ENCODE data around the gene AIFM3. TPM values are rescaled to one million over a fixed set of nuclear protein-coding genes. Genes with fewer than 3 reads are reported as not detected.

AIFM3 gene
- total RNA-seq, 1 experiment from 2014 or later, result 9.7 TPM

DNA sequence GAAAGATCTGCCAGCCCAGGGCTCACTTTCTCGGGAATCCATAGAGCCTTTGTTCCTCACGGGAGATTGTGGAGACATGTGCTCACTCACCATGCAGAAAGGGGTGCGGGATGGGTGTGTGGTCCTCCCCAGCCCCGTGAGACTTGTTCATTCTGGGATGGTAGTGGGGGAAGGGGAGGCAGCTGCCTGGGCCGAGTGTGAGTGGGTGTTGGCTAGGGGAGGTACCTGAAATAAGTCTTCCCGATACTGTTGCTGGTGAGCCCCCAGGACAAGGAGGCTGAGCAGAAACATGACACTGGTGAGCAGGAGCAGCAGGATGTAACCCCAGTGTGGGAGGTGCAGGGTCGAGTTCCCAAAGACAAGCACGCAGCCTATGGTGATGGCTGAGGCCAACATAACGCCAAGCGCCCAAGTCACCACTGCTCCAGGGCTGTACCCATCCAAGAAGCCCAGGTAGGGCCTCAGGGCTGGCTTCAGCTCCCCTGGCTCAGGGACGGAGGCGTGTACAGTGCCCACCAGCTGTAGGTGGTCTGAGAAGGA, 62.5 kb downstream of the AIFM3 start:
- H3K9me2 ChIP-seq (ENCODE audit: insufficient read depth), result no peaks in the 10 kb centered on the region
- H3K27ac ChIP-seq (ENCODE audit: low read depth, low read length), result no peak overlapping the region
- H3K36me3 ChIP-seq (ENCODE audit: control insufficient read depth in 1 of 2, insufficient read depth in 2 of 2, low read length in 2 of 2), result no peaks in the 10 kb centered on the region
- ChIA-PET RAD21 (ENCODE audit: low non-redundant PET in 1 of 2, low total read pairs in 2 of 2, uncharacterized antibody in 2 of 2, unreplicated experiment in 2 of 2) (no interaction called here), POLR2A (no interaction called here), CTCF (no interaction called here)
- DNase-seq (ENCODE audit: low read depth, low spot score) (no peak), ATAC-seq (no peak)
- H2AFZ ChIP-seq (ENCODE audit: low read depth, low read length, poor library complexity, severe bottlenecking), result no peak overlapping the region
- H3K27me3 ChIP-seq (ENCODE audit: insufficient read depth, low read length), result no peaks in the 10 kb centered on the region
- H3K4me2 ChIP-seq (ENCODE audit: low read length), result no peak overlapping the region
- H3K9me3 ChIP-seq (ENCODE audit: control insufficient read depth in 1 of 2, insufficient read depth in 1 of 2, low read depth in 1 of 2, low read length in 2 of 2), result no peaks in the 10 kb centered on the region
- TF ChIP-seq CEBPB (IDR thresholded peaks at IDR 0.05; ENCODE audit: low read depth) (no peak), FOSL1 (IDR thresholded peaks at IDR 0.05; ENCODE audit: low read depth) (no peak), EZH2 (IDR thresholded peaks at IDR 0.05) (no peak), TCF7L2 (IDR thresholded peaks at IDR 0.05; ENCODE audit: borderline replicate concordance, extremely low read depth, insufficient read depth, insufficient read length) (no peak), YY1 (IDR thresholded peaks at IDR 0.05; ENCODE audit: extremely low read depth, insufficient replicate concordance, low read depth, low read length) (no peak), SP1 (IDR thresholded peaks at IDR 0.05; ENCODE audit: low read depth) (no peak), JUND (IDR thresholded peaks at IDR 0.05) (no peak), SIN3A (IDR thresholded peaks at IDR 0.05; ENCODE audit: low read depth) (no peak)
- TF ChIP-seq, protein P1, sequence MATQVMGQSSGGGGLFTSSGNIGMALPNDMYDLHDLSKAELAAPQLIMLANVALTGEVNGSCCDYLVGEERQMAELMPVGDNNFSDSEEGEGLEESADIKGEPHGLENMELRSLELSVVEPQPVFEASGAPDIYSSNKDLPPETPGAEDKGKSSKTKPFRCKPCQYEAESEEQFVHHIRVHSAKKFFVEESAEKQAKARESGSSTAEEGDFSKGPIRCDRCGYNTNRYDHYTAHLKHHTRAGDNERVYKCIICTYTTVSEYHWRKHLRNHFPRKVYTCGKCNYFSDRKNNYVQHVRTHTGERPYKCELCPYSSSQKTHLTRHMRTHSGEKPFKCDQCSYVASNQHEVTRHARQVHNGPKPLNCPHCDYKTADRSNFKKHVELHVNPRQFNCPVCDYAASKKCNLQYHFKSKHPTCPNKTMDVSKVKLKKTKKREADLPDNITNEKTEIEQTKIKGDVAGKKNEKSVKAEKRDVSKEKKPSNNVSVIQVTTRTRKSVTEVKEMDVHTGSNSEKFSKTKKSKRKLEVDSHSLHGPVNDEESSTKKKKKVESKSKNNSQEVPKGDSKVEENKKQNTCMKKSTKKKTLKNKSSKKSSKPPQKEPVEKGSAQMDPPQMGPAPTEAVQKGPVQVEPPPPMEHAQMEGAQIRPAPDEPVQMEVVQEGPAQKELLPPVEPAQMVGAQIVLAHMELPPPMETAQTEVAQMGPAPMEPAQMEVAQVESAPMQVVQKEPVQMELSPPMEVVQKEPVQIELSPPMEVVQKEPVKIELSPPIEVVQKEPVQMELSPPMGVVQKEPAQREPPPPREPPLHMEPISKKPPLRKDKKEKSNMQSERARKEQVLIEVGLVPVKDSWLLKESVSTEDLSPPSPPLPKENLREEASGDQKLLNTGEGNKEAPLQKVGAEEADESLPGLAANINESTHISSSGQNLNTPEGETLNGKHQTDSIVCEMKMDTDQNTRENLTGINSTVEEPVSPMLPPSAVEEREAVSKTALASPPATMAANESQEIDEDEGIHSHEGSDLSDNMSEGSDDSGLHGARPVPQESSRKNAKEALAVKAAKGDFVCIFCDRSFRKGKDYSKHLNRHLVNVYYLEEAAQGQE (IDR thresholded peaks at IDR 0.05; ENCODE audit: low read depth), result no peak
- TF ChIP-seq, protein P2, sequence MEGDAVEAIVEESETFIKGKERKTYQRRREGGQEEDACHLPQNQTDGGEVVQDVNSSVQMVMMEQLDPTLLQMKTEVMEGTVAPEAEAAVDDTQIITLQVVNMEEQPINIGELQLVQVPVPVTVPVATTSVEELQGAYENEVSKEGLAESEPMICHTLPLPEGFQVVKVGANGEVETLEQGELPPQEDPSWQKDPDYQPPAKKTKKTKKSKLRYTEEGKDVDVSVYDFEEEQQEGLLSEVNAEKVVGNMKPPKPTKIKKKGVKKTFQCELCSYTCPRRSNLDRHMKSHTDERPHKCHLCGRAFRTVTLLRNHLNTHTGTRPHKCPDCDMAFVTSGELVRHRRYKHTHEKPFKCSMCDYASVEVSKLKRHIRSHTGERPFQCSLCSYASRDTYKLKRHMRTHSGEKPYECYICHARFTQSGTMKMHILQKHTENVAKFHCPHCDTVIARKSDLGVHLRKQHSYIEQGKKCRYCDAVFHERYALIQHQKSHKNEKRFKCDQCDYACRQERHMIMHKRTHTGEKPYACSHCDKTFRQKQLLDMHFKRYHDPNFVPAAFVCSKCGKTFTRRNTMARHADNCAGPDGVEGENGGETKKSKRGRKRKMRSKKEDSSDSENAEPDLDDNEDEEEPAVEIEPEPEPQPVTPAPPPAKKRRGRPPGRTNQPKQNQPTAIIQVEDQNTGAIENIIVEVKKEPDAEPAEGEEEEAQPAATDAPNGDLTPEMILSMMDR (IDR thresholded peaks at IDR 0.05 in 2 of 3, conservative IDR thresholded peaks at IDR 0.05 in 1 of 3; ENCODE audit: borderline replicate concordance in 1 of 3, insufficient read depth in 1 of 3, low read depth in 2 of 3, low read length in 2 of 3), result no peak
- H3K79me2 ChIP-seq (ENCODE audit: insufficient read depth, low read length), result no peaks in the 10 kb centered on the region
- no TSS peak for BruUV-seq (replicated peaks)
- intact Hi-C loops (cut with micrococcal nuclease), result no loop called here
- no peaks in the 10 kb centered on the region for H4K20me1 ChIP-seq (ENCODE audit: insufficient read depth)
- H3K4me1 ChIP-seq (ENCODE audit: control insufficient read depth in 1 of 2, insufficient read depth in 2 of 2, low read length in 2 of 2), result no peaks in the 10 kb centered on the region
- no peak overlapping the region for H3K9ac ChIP-seq (ENCODE audit: low read length)
- H3K4me3 ChIP-seq (replicated peaks in 1 of 2; ENCODE audit: low read depth in 1 of 2, low read length in 2 of 2), result no peak overlapping the region
